Peyer's patch (tissue), 4 donors: ENCODE measurements around the gene RNF220.

Source experiments
- POLR2A ChIP-seq, 2 donors: fragments of 450-650 bp; IDR thresholded peaks; one replicate each; pipeline ENCODE4 v1.5.1; 2017; ENCODE audit warnings: antibody characterized with exemption in 2 of 2, mild to moderate bottlenecking in 2 of 2, moderate library complexity in 2 of 2
- TF ChIP-seq, protein P1 (sequence below), 6 experiments: fragments of 450-650 bp in 4 of 6; fragments of 200-600 bp in 2 of 6; sonication (generic) in 1 of 6; IDR thresholded peaks; one replicate each; pipeline ENCODE4 v1.5.1; 2017 to 2019; ENCODE audit warnings: antibody characterized with exemption in 6 of 6, mild to moderate bottlenecking in 3 of 6, moderate library complexity in 1 of 6

DNA sequence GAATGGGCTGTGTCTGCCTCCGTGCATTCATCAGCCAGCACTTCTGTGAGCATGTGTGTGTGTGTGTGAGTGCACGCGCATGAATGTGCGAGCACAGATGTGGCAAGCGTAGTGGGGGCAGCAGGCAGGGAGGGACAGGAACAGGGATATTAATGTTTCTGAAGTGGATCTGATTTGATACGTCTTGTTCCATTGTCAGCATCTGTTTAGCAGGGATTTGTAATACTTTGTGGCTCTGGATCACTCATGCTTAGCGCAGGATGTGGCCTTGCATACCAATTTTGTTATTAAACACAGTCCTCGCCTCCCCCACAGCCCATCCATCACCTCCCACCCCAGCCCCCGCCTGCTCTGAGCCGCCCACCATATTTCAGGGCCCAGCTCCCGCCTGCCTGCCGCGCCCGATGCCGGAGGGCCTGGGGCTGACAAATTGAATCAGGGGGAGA is 216.8 kb downstream of the RNF220 start:
- TF ChIP-seq, protein P1, sequence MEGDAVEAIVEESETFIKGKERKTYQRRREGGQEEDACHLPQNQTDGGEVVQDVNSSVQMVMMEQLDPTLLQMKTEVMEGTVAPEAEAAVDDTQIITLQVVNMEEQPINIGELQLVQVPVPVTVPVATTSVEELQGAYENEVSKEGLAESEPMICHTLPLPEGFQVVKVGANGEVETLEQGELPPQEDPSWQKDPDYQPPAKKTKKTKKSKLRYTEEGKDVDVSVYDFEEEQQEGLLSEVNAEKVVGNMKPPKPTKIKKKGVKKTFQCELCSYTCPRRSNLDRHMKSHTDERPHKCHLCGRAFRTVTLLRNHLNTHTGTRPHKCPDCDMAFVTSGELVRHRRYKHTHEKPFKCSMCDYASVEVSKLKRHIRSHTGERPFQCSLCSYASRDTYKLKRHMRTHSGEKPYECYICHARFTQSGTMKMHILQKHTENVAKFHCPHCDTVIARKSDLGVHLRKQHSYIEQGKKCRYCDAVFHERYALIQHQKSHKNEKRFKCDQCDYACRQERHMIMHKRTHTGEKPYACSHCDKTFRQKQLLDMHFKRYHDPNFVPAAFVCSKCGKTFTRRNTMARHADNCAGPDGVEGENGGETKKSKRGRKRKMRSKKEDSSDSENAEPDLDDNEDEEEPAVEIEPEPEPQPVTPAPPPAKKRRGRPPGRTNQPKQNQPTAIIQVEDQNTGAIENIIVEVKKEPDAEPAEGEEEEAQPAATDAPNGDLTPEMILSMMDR (IDR thresholded peaks at IDR 0.05): no peak
- TF ChIP-seq POLR2A (IDR thresholded peaks at IDR 0.05): no peak
